K562 (cell line): ENCODE results near the gene CAPZA1. TPM values are rescaled to one million over a fixed set of nuclear protein-coding genes. Genes with fewer than 3 reads are reported as not detected.

Source experiments
- AFF4 ChIP-seq: sonication (generic); formaldehyde crosslinking; IDR thresholded peaks from 2 replicates; pipeline ENCODE4 v1.8.0; 2023; ENCODE audit warnings: mild to moderate bottlenecking, missing genetic modification reagents
- CHAMP1 ChIP-seq: fragments of 450-650 bp; IDR thresholded peaks from 2 replicates; pipeline ENCODE4 v1.6.1; 2016; ENCODE audit warnings: mild to moderate bottlenecking
- ETS2 ChIP-seq: IDR thresholded peaks from 2 replicates; pipeline ENCODE4 v1.6.1; 2016; ENCODE audit warnings: borderline replicate concordance, missing genetic modification characterization, mild to moderate bottlenecking, moderate library complexity, missing compliant biosample characterization; ENCODE audit not compliant: poor library complexity, severe bottlenecking
- MAFG ChIP-seq: fragments of 450-650 bp; conservative IDR thresholded peaks from 2 replicates; pipeline ENCODE4 v1.6.1; 2016; ENCODE audit warnings: missing genetic modification characterization, missing compliant biosample characterization
- NR2C1 ChIP-seq, 2 experiments: fragments of 450-650 bp; IDR thresholded peaks; 2 replicates each; pipeline ENCODE4 v1.6.1; 2017; ENCODE audit warnings: mild to moderate bottlenecking in 2 of 2, antibody characterized with exemption in 1 of 2, inconsistent platforms in 1 of 2, missing compliant biosample characterization in 1 of 2, missing genetic modification characterization in 1 of 2
- PYGO2 ChIP-seq: fragments of 450-650 bp; IDR thresholded peaks from 2 replicates; pipeline ENCODE4 v1.6.1; 2016; ENCODE audit warnings: mild to moderate bottlenecking, missing genetic modification characterization, moderate library complexity, missing compliant biosample characterization
- SMAD2 ChIP-seq: fragments of 150-350 bp; IDR thresholded peaks from 2 replicates; pipeline ENCODE4 v1.6.1; 2014; ENCODE audit warnings: low read depth, mild to moderate bottlenecking, low read length
- SNRNP70 ChIP-seq: fragments of 200-400 bp; formaldehyde crosslinking; optimal IDR thresholded peaks from 2 replicates; pipeline ENCODE3; 2017; ENCODE audit warnings: low read depth, low read length
- TAF1 ChIP-seq: IDR thresholded peaks from 2 replicates; pipeline ENCODE4 v1.6.1; 2011; ENCODE audit warnings: mild to moderate bottlenecking, low read length, moderate library complexity; ENCODE audit not compliant: insufficient read depth, control insufficient read depth, severe bottlenecking; ENCODE audit errors: extremely low read depth
- TCF15 ChIP-seq: fragments of 250-450 bp; sonication (Bioruptor Pico); IDR thresholded peaks from 2 replicates; pipeline ENCODE4 v1.8.0; 2022; ENCODE audit warnings: moderate library complexity, mild to moderate bottlenecking, inconsistent platforms
- TCF7L2 ChIP-seq: fragments of 150-350 bp; IDR thresholded peaks from 2 replicates; pipeline ENCODE4 v1.6.1; 2016; ENCODE audit warnings: low read depth, mild to moderate bottlenecking, low read length, moderate library complexity
- TSC22D4 ChIP-seq: fragments of 450-650 bp; IDR thresholded peaks from 2 replicates; pipeline ENCODE4 v1.6.1; 2016; ENCODE audit warnings: missing genetic modification characterization, missing biosample characterization, control low read depth
- polyA plus RNA-seq, 8 experiments: library from polyadenylated mRNA; depleted of rRNA in 4 of 8; stranded (reverse) in 5 of 8; unstranded in 3 of 8; fragments of >200 nt; fragmentation: Nextera tagmentation in 2 of 8; fragmentation: Illumina TruSeq in 1 of 8; extraction: Ambion mirVana in 2 of 8; extraction: Trizol in 1 of 8; gene quantifications; 2 replicates each; pipeline versions ENCODE4 v1.2.1 to v1.2.3, GENCODE V29; 2011 to 2014; ENCODE audit warnings: inconsistent platforms in 1 of 8, missing spikeins in 1 of 8
- total RNA-seq, 7 experiments: library from RNA; depleted of rRNA in 6 of 7; stranded (reverse); fragments of >200 nt in 6 of 7; fragmentation: Illumina TruSeq in 2 of 7; extraction: Trizol in 2 of 7; gene quantifications; 2 replicates each; pipeline versions ENCODE4 v1.2.1 to v1.2.3, GENCODE V29; 2011 to 2021; ENCODE audit warnings: low replicate concordance in 1 of 7
- TF ChIP-seq, protein P1 (sequence below): fragments of 450-650 bp; IDR thresholded peaks from 2 replicates; pipeline ENCODE4 v1.6.1; 2017; ENCODE audit warnings: antibody characterized with exemption, mild to moderate bottlenecking
- TF ChIP-seq, protein P2 (sequence below): sonication (generic); formaldehyde crosslinking; IDR thresholded peaks from 2 replicates; pipeline ENCODE4 v1.9.0; 2022; ENCODE audit warnings: mild to moderate bottlenecking, missing genetic modification reagents

The CAPZA1 gene
- total and polyA plus RNA-seq, 9 of the 15 experiments (the other 6 are each of a cell fraction or from before 2014, with no cell fraction given), result 237 to 1,020 (median 306) TPM

DNA sequence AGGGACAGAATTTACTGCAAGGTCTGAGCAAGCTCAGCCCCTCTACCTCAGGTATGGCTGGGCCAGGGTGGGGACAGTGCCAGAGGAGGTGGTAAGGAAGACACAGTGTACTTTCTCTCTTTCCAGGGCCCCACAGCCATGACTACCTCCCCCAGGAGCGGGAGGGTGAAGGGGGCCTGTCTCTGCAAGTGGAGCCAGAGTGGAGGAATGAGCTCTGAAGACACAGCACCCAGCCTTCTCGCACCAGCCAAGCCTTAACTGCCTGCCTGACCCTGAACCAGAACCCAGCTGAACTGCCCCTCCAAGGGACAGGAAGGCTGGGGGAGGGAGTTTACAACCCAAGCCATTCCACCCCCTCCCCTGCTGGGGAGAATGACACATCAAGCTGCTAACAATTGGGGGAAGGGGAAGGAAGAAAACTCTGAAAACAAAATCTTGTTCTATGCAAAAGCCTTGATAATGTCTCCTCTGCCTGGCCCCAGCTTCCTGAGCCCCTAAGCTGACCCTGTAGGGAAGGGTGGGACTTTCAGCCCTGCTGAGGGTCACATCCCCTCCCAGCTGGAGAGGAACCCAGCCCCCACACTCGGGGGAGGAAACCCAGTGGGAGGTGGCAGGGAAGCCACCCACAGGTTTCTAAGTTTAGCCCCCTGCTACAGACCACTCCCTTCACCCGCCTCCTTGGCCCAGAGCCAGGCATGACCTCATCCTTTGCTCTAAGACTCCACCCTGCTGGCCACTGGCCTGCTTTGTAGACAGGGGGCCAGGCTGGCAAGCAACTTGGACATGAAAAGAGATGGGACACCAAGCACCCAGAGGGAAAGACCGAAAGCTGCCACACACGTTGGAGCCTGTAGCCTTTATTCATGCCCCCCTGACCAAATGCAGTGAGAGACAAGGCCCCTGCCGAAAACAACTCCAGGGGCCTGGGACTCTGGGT, 80.9 kb downstream of the CAPZA1 start (continued):
- peak; percentile 83; the same call in 1 of the 2 replicates for TF ChIP-seq TCF15 (CRISPR knock-in tag)
- peak; percentile 80 for TF ChIP-seq NR2C1 (IDR thresholded peaks at IDR 0.05)
- TF ChIP-seq NR2C1 (tag; IDR thresholded peaks at IDR 0.05), result peak; percentile 63; the same call in 1 of the 2 replicates
- TF ChIP-seq SNRNP70, result no peak
- peak; percentile 74 for TF ChIP-seq MAFG
- peak; percentile 67 for TF ChIP-seq TAF1
- TF ChIP-seq, protein P1, sequence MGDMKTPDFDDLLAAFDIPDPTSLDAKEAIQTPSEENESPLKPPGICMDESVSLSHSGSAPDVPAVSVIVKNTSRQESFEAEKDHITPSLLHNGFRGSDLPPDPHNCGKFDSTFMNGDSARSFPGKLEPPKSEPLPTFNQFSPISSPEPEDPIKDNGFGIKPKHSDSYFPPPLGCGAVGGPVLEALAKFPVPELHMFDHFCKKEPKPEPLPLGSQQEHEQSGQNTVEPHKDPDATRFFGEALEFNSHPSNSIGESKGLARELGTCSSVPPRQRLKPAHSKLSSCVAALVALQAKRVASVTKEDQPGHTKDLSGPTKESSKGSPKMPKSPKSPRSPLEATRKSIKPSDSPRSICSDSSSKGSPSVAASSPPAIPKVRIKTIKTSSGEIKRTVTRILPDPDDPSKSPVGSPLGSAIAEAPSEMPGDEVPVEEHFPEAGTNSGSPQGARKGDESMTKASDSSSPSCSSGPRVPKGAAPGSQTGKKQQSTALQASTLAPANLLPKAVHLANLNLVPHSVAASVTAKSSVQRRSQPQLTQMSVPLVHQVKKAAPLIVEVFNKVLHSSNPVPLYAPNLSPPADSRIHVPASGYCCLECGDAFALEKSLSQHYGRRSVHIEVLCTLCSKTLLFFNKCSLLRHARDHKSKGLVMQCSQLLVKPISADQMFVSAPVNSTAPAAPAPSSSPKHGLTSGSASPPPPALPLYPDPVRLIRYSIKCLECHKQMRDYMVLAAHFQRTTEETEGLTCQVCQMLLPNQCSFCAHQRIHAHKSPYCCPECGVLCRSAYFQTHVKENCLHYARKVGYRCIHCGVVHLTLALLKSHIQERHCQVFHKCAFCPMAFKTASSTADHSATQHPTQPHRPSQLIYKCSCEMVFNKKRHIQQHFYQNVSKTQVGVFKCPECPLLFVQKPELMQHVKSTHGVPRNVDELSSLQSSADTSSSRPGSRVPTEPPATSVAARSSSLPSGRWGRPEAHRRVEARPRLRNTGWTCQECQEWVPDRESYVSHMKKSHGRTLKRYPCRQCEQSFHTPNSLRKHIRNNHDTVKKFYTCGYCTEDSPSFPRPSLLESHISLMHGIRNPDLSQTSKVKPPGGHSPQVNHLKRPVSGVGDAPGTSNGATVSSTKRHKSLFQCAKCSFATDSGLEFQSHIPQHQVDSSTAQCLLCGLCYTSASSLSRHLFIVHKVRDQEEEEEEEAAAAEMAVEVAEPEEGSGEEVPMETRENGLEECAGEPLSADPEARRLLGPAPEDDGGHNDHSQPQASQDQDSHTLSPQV, result peak; percentile 79
- no peak; the same call in 1 of the 2 replicates for TF ChIP-seq PYGO2 (tag)
- TF ChIP-seq TSC22D4, result no peak
- no peak for TF ChIP-seq SMAD2
- TF ChIP-seq CHAMP1, result no peak
- TF ChIP-seq, protein P2, sequence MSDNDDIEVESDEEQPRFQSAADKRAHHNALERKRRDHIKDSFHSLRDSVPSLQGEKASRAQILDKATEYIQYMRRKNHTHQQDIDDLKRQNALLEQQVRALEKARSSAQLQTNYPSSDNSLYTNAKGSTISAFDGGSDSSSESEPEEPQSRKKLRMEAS (CRISPR knock-in tag), result peak; percentile 68
- TF ChIP-seq TCF7L2, result no peak
- no peak; the same call in 1 of the 2 replicates for TF ChIP-seq AFF4 (CRISPR knock-in tag)
- no peak for TF ChIP-seq ETS2 (tag)
